HCT116 (cell line): ENCODE results near the gene ANGEL1. TPM values are rescaled to one million over a fixed set of nuclear protein-coding genes. Genes with fewer than 3 reads are reported as not detected.

ENCODE experiments used
- ATAC-seq: fragments of 200-7000 bp; cut with Tn5 transposase; 2 replicates; pipeline ENCODE4 v1.9.1; 2020; ENCODE audit warnings: mild to moderate bottlenecking, moderate library complexity
- BruUV-seq: library from RNA; stranded (reverse); fragments of 400-500 nt; replicated peaks from 2 replicates; lab custom pipeline; 2021; lab: Mats Ljungman, UMichigan
- CTCF ChIA-PET: fragments of 300-600 bp; sonication (Branson Sonifier 250); formaldehyde crosslinking; loops from one replicate; lab custom pipeline; 2021; ENCODE audit warnings: antibody characterized with exemption; lab: Charles Lee
- POLR2A ChIA-PET: fragments of 300-600, 350-600 bp; sonication (Branson Sonifier 250); formaldehyde crosslinking; loops from one replicate; lab custom pipeline; 2021; ENCODE audit warnings: antibody characterized with exemption; lab: Charles Lee
- RAD21 ChIA-PET, 2 experiments: fragments of 300-600 bp; sonication (Branson Sonifier 250); formaldehyde crosslinking; loops; one replicate each; lab custom pipeline; 2023; ENCODE audit warnings: low total read pairs in 2 of 2; ENCODE audit not compliant: uncharacterized antibody in 2 of 2, unreplicated experiment in 2 of 2, low non-redundant PET in 1 of 2; lab: Charles Lee
- DNase-seq: peaks from one replicate; pipeline ENCODE4 v3.0.0-alpha.2; 2010; ENCODE audit warnings: low read depth, low spot score
- H2AFZ ChIP-seq: fragments of 200-600 bp; shearing (Covaris generic), sonication (generic); 2 replicates; pipeline ENCODE4 v1.6.1; 2017; ENCODE audit warnings: low read depth, mixed run types, mixed read lengths, antibody characterized with exemption, low read length; ENCODE audit not compliant: poor library complexity, severe bottlenecking
- H3K27ac ChIP-seq: 2 replicates; pipeline ENCODE4 v1.5.1; 2012; ENCODE audit warnings: low read depth, low read length
- H3K27me3 ChIP-seq: fragments of 200-600 bp; sonication (generic); 2 replicates; pipeline ENCODE4 v1.6.1; 2016; ENCODE audit warnings: mixed run types, low read length, mixed read lengths; ENCODE audit not compliant: insufficient read depth
- H3K36me3 ChIP-seq, 2 experiments: fragments of 200-500 bp in 1 of 2; fragments of 200-600 bp in 1 of 2; sonication (Bioruptor generic) in 1 of 2; sonication (generic) in 1 of 2; 2 replicates each; pipeline versions ENCODE4 v1.5.1 to v1.6.1; 2014 to 2016; ENCODE audit warnings: low read length in 2 of 2, inconsistent platforms in 1 of 2, mixed read lengths in 1 of 2, mixed run types in 1 of 2; ENCODE audit not compliant: insufficient read depth in 2 of 2, control insufficient read depth in 1 of 2
- H3K4me1 ChIP-seq, 2 experiments: fragments of 200-600 bp in 1 of 2; sonication (generic) in 1 of 2; 2 replicates each; pipeline versions ENCODE4 v1.5.1 to v1.6.1; 2012 to 2017; ENCODE audit warnings: low read length in 2 of 2, inconsistent platforms in 1 of 2, mild to moderate bottlenecking in 1 of 2, mixed read lengths in 1 of 2, mixed run types in 1 of 2, moderate library complexity in 1 of 2; ENCODE audit not compliant: insufficient read depth in 2 of 2, control insufficient read depth in 1 of 2
- H3K4me2 ChIP-seq: fragments of 200-600 bp; sonication (generic); 2 replicates; pipeline ENCODE4 v1.6.1; 2017; ENCODE audit warnings: mixed run types, low read length, mixed read lengths
- H3K4me3 ChIP-seq, 2 experiments: fragments of 200-600 bp in 1 of 2; sonication (generic) in 1 of 2; replicated peaks in 1 of 2; 2 replicates each; pipeline ENCODE4 v1.5.1; 2011 to 2016; ENCODE audit warnings: low read length in 2 of 2, control low read depth in 1 of 2, low read depth in 1 of 2, mild to moderate bottlenecking in 1 of 2, mixed read lengths in 1 of 2, mixed run types in 1 of 2
- H3K79me2 ChIP-seq: fragments of 200-600 bp; sonication (generic); 2 replicates; pipeline ENCODE4 v1.6.1; 2017; ENCODE audit warnings: mild to moderate bottlenecking, mixed run types, low read length, moderate library complexity, mixed read lengths; ENCODE audit not compliant: insufficient read depth
- H3K9ac ChIP-seq: fragments of 200-600 bp; sonication (generic); 2 replicates; pipeline ENCODE4 v1.6.1; 2016; ENCODE audit warnings: low read length, mixed read lengths
- H3K9me2 ChIP-seq: fragments of 200-600 bp; sonication (generic), shearing (Covaris generic); 2 replicates; pipeline ENCODE4 v1.6.1; 2017; ENCODE audit warnings: mixed run types, mild to moderate bottlenecking, moderate library complexity; ENCODE audit not compliant: insufficient read depth
- H3K9me3 ChIP-seq, 2 experiments: fragments of 200-500 bp in 1 of 2; fragments of 200-600 bp in 1 of 2; sonication (Bioruptor generic) in 1 of 2; sonication (generic) in 1 of 2; 2 replicates each; pipeline ENCODE4 v1.6.1; 2014 to 2017; ENCODE audit warnings: low read length in 2 of 2, mixed read lengths in 2 of 2, inconsistent platforms in 1 of 2, low read depth in 1 of 2, mild to moderate bottlenecking in 1 of 2, mixed run types in 1 of 2, moderate library complexity in 1 of 2; ENCODE audit not compliant: control insufficient read depth in 1 of 2, insufficient read depth in 1 of 2
- H4K20me1 ChIP-seq: fragments of 200-600 bp; sonication (generic), shearing (Covaris generic); 2 replicates; pipeline ENCODE4 v1.6.1; 2017; ENCODE audit warnings: mixed run types, mild to moderate bottlenecking, moderate library complexity; ENCODE audit not compliant: insufficient read depth
- CBX3 ChIP-seq: IDR thresholded peaks from 2 replicates; pipeline ENCODE4 v1.6.1; 2012; ENCODE audit warnings: low read depth
- EGR1 ChIP-seq: IDR thresholded peaks from 2 replicates; pipeline ENCODE4 v1.6.1; 2012; ENCODE audit warnings: low read depth
- ELF1 ChIP-seq: IDR thresholded peaks from 2 replicates; pipeline ENCODE4 v1.6.1; 2012; ENCODE audit warnings: low read depth, borderline replicate concordance
- EZH2 ChIP-seq: fragments of 200-600 bp; sonication (generic); IDR thresholded peaks from 2 replicates; pipeline ENCODE4 v1.6.1; 2017; ENCODE audit warnings: antibody characterized with exemption, mixed run types
- EZH2phosphoT487 ChIP-seq: fragments of 200-600 bp; IDR thresholded peaks from 2 replicates; pipeline ENCODE4 v1.6.1; 2018; ENCODE audit warnings: antibody characterized with exemption, borderline replicate concordance
- FOSL1 ChIP-seq: IDR thresholded peaks from 2 replicates; pipeline ENCODE4 v1.6.1; 2012; ENCODE audit warnings: low read depth
- POLR2A ChIP-seq: IDR thresholded peaks from 2 replicates; pipeline ENCODE4 v1.7.0; 2011; ENCODE audit warnings: borderline replicate concordance; ENCODE audit not compliant: insufficient read depth, insufficient read length; ENCODE audit errors: extremely low read depth
- POLR2AphosphoS5 ChIP-seq: IDR thresholded peaks from 2 replicates; pipeline ENCODE4 v1.6.1; 2011; ENCODE audit warnings: mild to moderate bottlenecking, low read depth, low read length, moderate library complexity
- RAD21 ChIP-seq: IDR thresholded peaks from 2 replicates; pipeline ENCODE4 v1.6.1; 2012; ENCODE audit warnings: low read depth, mild to moderate bottlenecking
- SIN3A ChIP-seq: IDR thresholded peaks from 2 replicates; pipeline ENCODE4 v1.6.1; 2012; ENCODE audit warnings: low read depth
- SP1 ChIP-seq: IDR thresholded peaks from 2 replicates; pipeline ENCODE4 v1.6.1; 2012; ENCODE audit warnings: low read depth
- SRF ChIP-seq: IDR thresholded peaks from 2 replicates; pipeline ENCODE4 v1.6.1; 2012; ENCODE audit warnings: low read depth
- TCF7L2 ChIP-seq: IDR thresholded peaks from 2 replicates; pipeline ENCODE4 v1.7.0; 2011; ENCODE audit warnings: borderline replicate concordance, inconsistent platforms; ENCODE audit not compliant: insufficient read depth, insufficient read length; ENCODE audit errors: extremely low read depth
- ZBTB33 ChIP-seq: IDR thresholded peaks from 2 replicates; pipeline ENCODE4 v1.6.1; 2011; ENCODE audit warnings: mild to moderate bottlenecking, low read length, moderate library complexity; ENCODE audit not compliant: insufficient replicate concordance; ENCODE audit errors: extremely low read depth
- ZNF274 ChIP-seq: fragments of 200-500 bp; sonication (Bioruptor generic); IDR thresholded peaks from 2 replicates; pipeline ENCODE4 v1.6.1; 2014; ENCODE audit warnings: mild to moderate bottlenecking, low read depth, low read length, inconsistent platforms
- intact Hi-C: fragments of 100-400 bp; cut with micrococcal nuclease; formaldehyde crosslinking; loops from 2 replicates; pipeline ENCODE4 v1.10.0; 2022
- total RNA-seq: library from RNA; stranded (reverse); gene quantifications from one replicate; pipeline ENCODE4 v1.2.1, GENCODE V29; 2021; ENCODE audit not compliant: unreplicated experiment
- TF ChIP-seq, protein P1 (sequence below): IDR thresholded peaks from 2 replicates; pipeline ENCODE4 v1.6.1; 2012; ENCODE audit warnings: low read depth

ANGEL1 gene
- total RNA-seq, 1 experiment from 2014 or later, result 20.6 TPM

DNA sequence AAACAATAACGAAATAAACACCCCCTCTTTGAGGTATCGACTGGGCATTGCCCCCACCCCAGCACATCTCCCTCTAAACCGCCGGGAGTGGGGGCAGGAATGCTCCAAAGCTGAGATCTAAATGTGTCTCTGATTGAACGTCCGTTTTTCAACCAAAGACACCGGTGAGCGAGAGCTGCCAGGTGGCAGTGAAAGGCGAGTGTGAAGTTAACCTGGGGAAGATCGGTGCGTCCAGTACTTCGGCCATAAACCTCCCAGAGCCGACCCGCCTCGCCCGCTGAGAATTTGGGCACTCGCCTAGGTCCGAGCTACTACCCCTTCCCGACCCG, 625 bp downstream of the ANGEL1 start:
- H3K4me2 ChIP-seq, result peak overlapping the region; percentile 93
- BruUV-seq, result TSS peak; percentile 46
- H3K9me2 ChIP-seq, result no peaks in the 10 kb centered on the region
- ATAC-seq (peak; percentile 26), DNase-seq (no peak)
- ChIA-PET RAD21 (no interaction called here), POLR2A (interaction anchor here (1.4 kb wide), 1 partner anchor 27 kb away, joined by 5 read pairs; no protein-coding TSS in a partner anchor), CTCF (interaction anchor here (1.2 to 1.7 kb wide), 2 partner anchors 28 to 102 kb away, joined by 7 to 12 read pairs; no protein-coding TSS in a partner anchor)
- no peak for TF ChIP-seq RAD21
- TF ChIP-seq, protein P1, sequence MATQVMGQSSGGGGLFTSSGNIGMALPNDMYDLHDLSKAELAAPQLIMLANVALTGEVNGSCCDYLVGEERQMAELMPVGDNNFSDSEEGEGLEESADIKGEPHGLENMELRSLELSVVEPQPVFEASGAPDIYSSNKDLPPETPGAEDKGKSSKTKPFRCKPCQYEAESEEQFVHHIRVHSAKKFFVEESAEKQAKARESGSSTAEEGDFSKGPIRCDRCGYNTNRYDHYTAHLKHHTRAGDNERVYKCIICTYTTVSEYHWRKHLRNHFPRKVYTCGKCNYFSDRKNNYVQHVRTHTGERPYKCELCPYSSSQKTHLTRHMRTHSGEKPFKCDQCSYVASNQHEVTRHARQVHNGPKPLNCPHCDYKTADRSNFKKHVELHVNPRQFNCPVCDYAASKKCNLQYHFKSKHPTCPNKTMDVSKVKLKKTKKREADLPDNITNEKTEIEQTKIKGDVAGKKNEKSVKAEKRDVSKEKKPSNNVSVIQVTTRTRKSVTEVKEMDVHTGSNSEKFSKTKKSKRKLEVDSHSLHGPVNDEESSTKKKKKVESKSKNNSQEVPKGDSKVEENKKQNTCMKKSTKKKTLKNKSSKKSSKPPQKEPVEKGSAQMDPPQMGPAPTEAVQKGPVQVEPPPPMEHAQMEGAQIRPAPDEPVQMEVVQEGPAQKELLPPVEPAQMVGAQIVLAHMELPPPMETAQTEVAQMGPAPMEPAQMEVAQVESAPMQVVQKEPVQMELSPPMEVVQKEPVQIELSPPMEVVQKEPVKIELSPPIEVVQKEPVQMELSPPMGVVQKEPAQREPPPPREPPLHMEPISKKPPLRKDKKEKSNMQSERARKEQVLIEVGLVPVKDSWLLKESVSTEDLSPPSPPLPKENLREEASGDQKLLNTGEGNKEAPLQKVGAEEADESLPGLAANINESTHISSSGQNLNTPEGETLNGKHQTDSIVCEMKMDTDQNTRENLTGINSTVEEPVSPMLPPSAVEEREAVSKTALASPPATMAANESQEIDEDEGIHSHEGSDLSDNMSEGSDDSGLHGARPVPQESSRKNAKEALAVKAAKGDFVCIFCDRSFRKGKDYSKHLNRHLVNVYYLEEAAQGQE, result no peak
- TF ChIP-seq FOSL1, result no peak
- no peak for TF ChIP-seq POLR2AphosphoS5
- TF ChIP-seq TCF7L2, result no peak
- no peak for TF ChIP-seq SP1
- TF ChIP-seq POLR2A, result no peak
- no peak for TF ChIP-seq EZH2
- no peak for TF ChIP-seq CBX3
- TF ChIP-seq ZBTB33, result no peak
- TF ChIP-seq ZNF274, result no peak
- no peak for TF ChIP-seq EGR1
- no peak for TF ChIP-seq SRF
- no peak for TF ChIP-seq SIN3A
- TF ChIP-seq EZH2phosphoT487, result no peak
- TF ChIP-seq ELF1, result no peak
- intact Hi-C loops, result no loop called here
- peaks cover 21% of the 10 kb centered on the region for H3K79me2 ChIP-seq
- H3K4me1 ChIP-seq, result peaks cover 9 to 20% of the 10 kb centered on the region in 2 experiments
- H3K27me3 ChIP-seq, result no peaks in the 10 kb centered on the region
- H3K27ac ChIP-seq, result peak overlapping the region; percentile 75
- peaks cover 8 to 16% of the 10 kb centered on the region in 2 experiments; a peak in 2 of 4 replicates for H3K36me3 ChIP-seq
- no peaks in the 10 kb centered on the region for H3K9me3 ChIP-seq
- peak overlapping the region; percentile 88 for H3K9ac ChIP-seq
- no peak overlapping the region for H2AFZ ChIP-seq
- peak overlapping the region; percentile 74 to 82 for H3K4me3 ChIP-seq
- no peaks in the 10 kb centered on the region for H4K20me1 ChIP-seq
